GM18520 (cell line): ENCODE results near the gene ARIH2.
"Not testable (repeated sequence)": the region's sequence is repeated elsewhere in the genome, so short reads cannot be mapped to it uniquely, and the experiment has no call there.

Source experiments
- ATAC-seq: cut with Tn5 transposase; IDR thresholded peaks from one replicate; pipeline ENCODE4 v1.9.1; 2021; ENCODE audit not compliant: unreplicated experiment

Gene ARIH2

DNA sequence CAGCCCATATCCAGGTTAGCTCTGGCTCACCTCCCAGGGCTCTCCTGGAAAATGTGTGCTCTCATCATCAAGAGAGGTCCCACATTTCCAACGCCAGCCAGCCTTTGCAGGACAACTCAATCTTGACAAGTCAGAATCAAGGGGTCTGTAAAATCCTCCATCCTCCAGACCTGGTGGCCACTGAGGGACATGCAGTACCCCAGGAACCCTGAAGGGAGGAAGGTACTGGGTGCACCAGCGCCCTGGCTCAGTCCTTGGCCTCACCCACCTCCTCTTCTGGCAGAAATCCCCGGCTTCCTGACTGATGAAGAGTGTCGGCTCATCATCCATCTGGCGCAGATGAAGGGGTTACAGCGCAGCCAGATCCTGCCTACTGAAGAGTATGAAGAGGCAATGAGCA is 82.5 kb downstream of the ARIH2 start:
- ATAC-seq, result no peak

DNA sequence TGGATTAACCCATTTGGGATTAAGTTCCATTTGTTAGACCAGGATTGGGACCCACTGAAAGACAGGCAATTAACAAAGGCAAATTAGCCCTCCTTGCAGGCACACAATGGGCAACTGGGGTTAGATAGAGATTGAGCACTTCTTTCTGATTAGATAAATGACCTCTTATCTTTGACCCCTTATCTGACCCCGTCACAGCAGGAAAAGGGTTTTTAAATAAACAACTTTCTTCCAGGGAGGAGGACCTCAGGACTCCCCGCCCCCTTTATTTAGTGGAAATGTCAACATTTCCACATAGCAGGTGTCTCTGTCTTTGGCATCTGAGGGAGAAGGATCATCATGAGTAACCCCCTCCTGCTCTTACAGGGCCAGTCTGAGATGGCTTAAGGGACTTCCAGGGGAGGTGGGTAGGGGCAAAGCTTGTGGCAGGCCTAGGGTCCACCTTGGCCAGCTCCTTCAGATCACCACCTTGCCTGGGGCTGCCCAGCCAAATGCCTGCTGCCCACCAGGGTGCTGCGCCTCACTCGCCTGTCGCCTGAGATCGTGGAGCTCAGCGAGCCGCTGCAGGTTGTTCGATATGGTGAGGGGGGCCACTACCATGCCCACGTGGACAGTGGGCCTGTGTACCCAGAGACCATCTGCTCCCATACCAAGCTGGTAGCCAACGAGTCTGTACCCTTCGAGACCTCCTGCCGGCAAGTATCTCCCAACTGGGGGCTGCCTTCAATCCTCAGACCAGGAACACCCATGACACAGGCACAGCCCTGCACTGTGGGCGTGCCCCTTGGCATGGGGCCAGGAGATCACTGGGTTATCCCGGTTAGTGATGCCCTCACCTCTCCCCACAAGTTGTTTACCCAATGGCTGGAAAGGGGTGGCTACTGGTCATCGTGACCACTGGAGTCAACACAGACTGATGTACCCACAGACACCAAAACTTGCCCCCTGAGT is 86.0 kb downstream of the ARIH2 start:
- ATAC-seq, result no peak

GRCh38 chr3:49005303-49005680 is 86.7 kb downstream of the ARIH2 start:
- no peak for ATAC-seq

GRCh38 chr3:49005998-49006397 is 87.4 kb downstream of the ARIH2 start:
- ATAC-seq, result no peak

- ATAC-seq, result no peak
Measured at GRCh38 chr3:49006408-49007067, 87.9 kb downstream of the ARIH2 start.

GRCh38 chr3:49007068-49007770 is 88.6 kb downstream of the ARIH2 start, which contains the start of gene WDR6:
WDR6 (plus strand) TSS chr3:49007391; CDS start chr3:49007432, 41 bp downstream.
- ATAC-seq, result peak; percentile 91

DNA sequence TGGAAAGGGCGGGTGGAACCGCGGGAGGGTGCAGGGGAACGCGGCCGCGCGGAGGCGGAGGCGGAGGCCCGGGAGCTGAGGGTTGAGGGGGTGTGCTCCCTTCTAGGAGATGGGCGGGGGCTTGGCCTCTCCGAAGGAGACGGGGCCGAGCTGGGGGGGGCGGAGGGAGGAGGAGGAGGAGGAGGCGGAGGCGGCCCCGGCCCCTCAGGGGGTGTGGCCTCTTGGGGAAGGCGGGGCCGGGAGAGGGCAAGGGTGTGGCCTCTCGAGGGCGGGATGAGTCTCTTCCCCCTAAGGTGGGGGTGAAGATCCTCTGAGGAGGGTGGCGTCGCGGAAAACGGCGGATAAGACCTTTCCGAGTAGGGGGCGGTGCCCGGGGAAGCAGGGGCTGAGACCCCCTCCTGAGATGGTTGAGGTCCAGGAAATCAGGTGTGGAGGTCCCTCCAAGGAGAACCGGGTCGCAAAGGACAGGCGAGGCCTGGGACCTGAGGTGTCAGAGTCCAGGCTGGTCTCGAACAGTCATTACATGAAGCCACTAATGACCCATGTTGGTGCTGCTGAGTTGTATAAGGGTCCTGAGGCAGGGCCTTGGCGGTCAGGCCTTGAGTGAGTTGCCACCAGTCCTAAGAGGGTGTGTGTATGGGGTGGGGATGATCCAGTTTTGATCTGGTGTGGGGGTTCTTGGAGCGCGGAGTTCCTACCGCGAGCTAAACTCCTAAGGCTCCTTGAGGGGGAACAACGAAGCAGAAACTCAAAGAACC is 89.3 kb downstream of the ARIH2 start:
- peak; percentile 9 for ATAC-seq

DNA sequence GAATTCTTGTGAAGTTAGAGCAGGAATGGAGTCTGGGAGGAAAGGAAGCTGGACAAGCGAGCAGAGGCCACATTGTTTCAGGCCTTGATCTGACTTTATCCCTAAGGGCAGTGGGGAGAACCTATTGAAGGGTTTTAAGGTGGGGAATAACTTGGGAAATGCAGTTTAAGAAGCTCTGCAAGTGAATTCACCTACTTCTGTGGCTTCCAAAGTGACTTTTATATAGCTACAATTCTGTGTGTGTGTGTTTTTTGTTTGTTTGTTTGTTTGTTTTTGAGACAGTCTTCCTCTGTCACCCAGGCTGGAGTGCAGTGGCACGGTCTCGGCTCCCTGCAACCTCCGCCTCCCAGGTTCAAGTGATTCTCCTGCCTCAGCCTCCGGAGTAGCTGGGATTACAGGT is 90.0 kb downstream of the ARIH2 start:
- not testable (repeated sequence) for ATAC-seq

- no peak for ATAC-seq
Measured at GRCh38 chr3:49009396-49009795, 90.8 kb downstream of the ARIH2 start.

DNA sequence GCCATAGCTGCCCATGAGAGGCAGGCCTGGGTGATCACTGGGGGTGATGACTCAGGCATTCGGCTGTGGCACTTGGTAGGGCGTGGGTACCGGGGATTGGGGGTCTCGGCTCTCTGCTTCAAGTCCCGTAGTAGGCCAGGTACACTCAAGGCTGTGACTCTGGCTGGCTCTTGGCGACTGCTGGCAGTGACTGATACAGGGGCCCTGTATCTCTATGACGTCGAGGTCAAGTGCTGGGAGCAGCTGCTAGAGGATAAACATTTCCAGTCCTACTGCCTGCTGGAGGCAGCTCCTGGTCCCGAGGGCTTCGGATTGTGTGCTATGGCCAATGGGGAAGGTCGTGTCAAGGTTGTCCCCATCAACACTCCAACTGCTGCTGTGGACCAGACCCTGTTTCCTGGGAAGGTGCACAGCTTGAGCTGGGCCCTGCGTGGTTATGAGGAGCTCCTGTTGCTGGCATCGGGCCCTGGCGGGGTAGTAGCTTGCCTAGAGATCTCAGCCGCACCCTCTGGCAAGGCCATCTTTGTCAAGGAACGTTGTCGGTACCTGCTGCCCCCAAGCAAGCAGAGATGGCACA is 93.9 kb downstream of the ARIH2 start:
- no peak for ATAC-seq

DNA sequence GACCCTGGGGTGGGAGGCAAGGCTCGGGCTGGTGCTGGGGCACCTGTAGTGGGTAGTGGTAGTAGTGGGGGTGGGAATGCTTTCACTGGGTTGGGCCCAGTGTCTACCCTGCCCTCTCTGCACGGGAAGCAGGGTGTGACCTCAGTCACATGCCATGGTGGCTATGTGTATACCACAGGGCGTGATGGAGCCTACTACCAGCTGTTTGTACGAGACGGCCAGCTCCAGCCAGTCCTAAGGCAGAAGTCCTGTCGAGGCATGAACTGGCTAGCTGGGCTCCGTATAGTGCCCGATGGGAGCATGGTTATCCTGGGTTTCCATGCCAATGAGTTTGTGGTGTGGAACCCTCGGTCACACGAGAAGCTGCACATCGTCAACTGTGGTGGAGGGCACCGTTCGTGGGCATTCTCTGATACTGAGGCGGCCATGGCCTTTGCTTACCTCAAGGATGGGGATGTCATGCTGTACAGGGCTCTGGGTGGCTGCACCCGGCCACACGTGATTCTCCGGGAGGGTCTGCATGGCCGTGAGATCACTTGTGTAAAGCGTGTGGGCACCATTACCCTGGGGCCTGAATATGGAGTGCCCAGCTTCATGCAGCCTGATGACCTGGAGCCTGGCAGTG is 94.6 kb downstream of the ARIH2 start:
- ATAC-seq, result no peak

DNA sequence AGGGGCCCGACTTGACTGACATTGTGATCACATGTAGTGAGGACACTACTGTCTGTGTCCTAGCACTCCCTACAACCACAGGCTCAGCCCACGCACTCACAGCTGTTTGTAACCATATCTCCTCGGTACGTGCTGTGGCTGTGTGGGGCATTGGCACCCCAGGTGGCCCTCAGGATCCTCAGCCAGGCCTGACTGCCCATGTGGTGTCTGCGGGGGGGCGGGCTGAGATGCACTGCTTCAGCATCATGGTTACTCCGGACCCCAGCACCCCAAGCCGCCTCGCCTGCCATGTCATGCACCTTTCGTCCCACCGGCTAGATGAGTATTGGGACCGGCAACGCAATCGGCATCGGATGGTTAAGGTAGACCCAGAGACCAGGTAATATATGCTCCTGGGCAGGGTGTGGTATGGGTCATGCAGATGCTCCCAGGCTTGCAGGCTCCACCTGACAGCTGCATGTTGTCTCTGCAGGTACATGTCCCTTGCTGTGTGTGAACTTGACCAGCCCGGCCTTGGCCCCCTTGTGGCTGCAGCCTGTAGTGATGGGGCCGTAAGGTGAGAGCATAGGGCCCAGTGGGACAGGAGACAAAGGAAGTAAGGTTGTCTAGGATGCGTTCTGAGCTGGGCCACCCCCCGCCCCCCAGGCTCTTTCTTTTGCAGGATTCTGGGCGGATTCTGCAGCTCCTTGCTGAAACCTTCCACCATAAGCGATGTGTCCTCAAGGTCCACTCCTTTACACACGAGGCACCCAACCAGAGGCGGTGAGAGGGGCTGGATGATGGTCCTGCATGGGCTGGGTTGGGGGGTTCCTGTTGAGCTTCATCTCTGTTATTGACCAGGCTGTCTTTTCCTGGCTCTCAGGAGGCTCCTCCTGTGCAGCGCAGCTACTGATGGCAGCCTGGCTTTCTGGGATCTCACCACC is 95.4 kb downstream of the ARIH2 start:
- no peak for ATAC-seq

DNA sequence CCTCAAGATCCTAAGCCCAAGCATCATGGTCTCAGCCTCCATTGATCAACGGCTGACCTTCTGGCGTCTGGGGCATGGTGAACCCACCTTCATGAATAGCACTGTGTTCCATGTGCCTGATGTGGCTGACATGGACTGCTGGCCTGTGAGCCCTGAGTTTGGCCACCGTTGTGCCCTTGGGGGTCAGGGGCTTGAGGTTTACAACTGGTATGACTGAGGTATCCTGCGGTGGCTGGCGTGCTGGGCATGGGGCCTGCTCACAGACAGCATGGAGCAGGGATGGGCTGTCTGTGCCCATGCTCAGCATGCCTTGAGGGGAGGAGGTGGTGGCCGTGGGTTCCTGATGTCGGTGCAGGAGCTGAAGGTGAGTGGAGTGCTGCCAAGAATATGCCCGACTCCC is 96.4 kb downstream of the ARIH2 start:
- no peak for ATAC-seq

GRCh38 chr3:49015765-49016164 is 97.1 kb downstream of the ARIH2 start:
- no peak for ATAC-seq

GRCh38 chr3:49016414-49017228 is 98.0 kb downstream of the ARIH2 start:
- no peak for ATAC-seq

GRCh38 chr3:49017229-49017970 is 98.8 kb downstream of the ARIH2 start:
- ATAC-seq, result no peak

DNA sequence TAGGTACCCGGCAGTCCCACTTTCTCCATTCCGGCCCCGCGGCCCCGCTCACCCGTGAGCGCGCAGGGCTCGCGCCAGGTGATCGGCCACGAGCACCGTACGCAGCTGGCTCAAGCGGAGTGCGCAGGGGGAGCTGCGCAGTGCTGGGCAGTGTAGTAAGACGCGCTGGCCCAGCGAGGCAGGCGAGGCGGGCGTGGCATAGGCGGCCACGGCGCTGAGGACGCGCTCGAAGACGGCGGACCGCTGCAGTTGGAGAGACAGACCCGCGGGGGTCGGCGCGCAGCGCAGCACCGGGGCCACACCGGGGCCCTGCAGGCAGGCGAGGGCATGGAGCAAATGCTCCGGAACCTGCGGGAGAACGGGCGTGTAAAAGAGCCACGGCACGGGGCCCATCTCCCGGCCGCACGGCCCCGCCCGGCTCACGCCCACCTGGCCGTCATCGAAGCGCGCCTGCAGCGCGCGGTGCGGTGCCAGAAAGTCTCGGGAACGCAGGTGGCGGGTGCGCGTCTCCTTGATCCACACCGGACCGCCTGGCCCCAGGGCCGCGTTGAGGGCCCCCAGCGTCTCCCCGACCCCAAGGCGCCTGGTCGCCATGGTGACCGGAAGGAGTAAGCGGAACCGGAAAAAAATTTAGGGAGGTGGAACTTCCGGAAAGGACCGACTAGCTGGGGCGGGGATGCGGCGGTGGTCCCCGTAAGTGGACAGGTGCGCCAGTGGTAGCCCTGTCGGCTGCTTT is 99.5 kb downstream of the ARIH2 start, which contains the start of gene DALRD3:
Gene DALRD3 (minus strand): TSS at position 610 of the 736 bp plus-strand sequence. CDS start 16 bp downstream, at position 594.
- no peak for ATAC-seq
